K562 (cell line): Measurements from ENCODE around the gene CUL1. TPM values are rescaled to one million over a fixed set of nuclear protein-coding genes. Genes with fewer than 3 reads are reported as not detected.
A peak's percentile ranks its signal among the peaks of the same experiment; 100 is the strongest.

Experiments used
- ELF2 ChIP-seq: fragments of 250-450 bp; sonication (Bioruptor Pico); IDR thresholded peaks from 2 replicates; pipeline ENCODE4 v1.5.0; 2021; ENCODE audit warnings: mild to moderate bottlenecking
- ERF ChIP-seq: fragments of 450-650 bp; formaldehyde crosslinking; IDR thresholded peaks from 2 replicates; pipeline ENCODE4 v1.4.0; 2020; ENCODE audit warnings: mild to moderate bottlenecking, mixed read lengths
- HNRNPK ChIP-seq: fragments of 200-400 bp; formaldehyde crosslinking; IDR thresholded peaks from one replicate; pipeline ENCODE4 v1.6.1; 2018; ENCODE audit warnings: mild to moderate bottlenecking, low read depth, low read length; ENCODE audit not compliant: poor library complexity, severe bottlenecking
- HNRNPLL ChIP-seq: fragments of 200-400 bp; formaldehyde crosslinking; IDR thresholded peaks from 2 replicates; pipeline ENCODE4 v1.6.1; 2017; ENCODE audit warnings: low read length, low read depth, mild to moderate bottlenecking; ENCODE audit not compliant: poor library complexity, severe bottlenecking
- KLF16 ChIP-seq: IDR thresholded peaks from 2 replicates; pipeline ENCODE4 v1.6.1; 2016; ENCODE audit warnings: antibody characterized with exemption
- MECOM ChIP-seq: fragments of 250-450 bp; sonication (Bioruptor Pico); IDR thresholded peaks from 2 replicates; pipeline ENCODE4 v1.8.0; 2022; ENCODE audit warnings: inconsistent platforms
- MXI1 ChIP-seq: IDR thresholded peaks from 2 replicates; pipeline ENCODE4 v1.6.1; 2011; ENCODE audit warnings: low read depth, mild to moderate bottlenecking, improper control_type of control experiment, low read length
- NFIC ChIP-seq: fragments of 450-650 bp; IDR thresholded peaks from 2 replicates; pipeline ENCODE4 v1.6.1; 2017; ENCODE audit warnings: mild to moderate bottlenecking, inconsistent platforms
- POLR2AphosphoS2 ChIP-seq: IDR thresholded peaks from 2 replicates; pipeline ENCODE4 v1.6.1; 2012; ENCODE audit warnings: low read length, improper control_type of control experiment
- SMARCC2 ChIP-seq: fragments of 450-650 bp; IDR thresholded peaks from 2 replicates; pipeline ENCODE4 v1.6.1; 2017; ENCODE audit warnings: antibody characterized with exemption, moderate library complexity, mild to moderate bottlenecking, low read depth
- ZC3H4 ChIP-seq: sonication (generic); formaldehyde crosslinking; IDR thresholded peaks from 2 replicates; pipeline ENCODE4 v1.9.0; 2021; ENCODE audit warnings: missing genetic modification reagents, borderline replicate concordance
- ZFP36 ChIP-seq: fragments of 150-350 bp; IDR thresholded peaks from 2 replicates; pipeline ENCODE4 v1.6.1; 2018; ENCODE audit warnings: low read length, low read depth; ENCODE audit not compliant: partially characterized antibody
- ZNF263 ChIP-seq: sonication (generic); formaldehyde crosslinking; IDR thresholded peaks from 2 replicates; pipeline ENCODE4 v1.8.0; 2022; ENCODE audit warnings: mild to moderate bottlenecking, missing genetic modification reagents, borderline replicate concordance
- ZNF583 ChIP-seq: fragments of 250-450 bp; sonication (Bioruptor Pico); IDR thresholded peaks from 2 replicates; pipeline ENCODE4 v1.4.0; 2020
- ZNF717 ChIP-seq: fragments of 250-450 bp; sonication (Bioruptor Pico); IDR thresholded peaks from 2 replicates; pipeline ENCODE4 v1.5.0; 2021
- polyA plus RNA-seq, 8 experiments: library from polyadenylated mRNA; depleted of rRNA in 4 of 8; stranded (reverse) in 5 of 8; unstranded in 3 of 8; fragments of >200 nt; fragmentation: Nextera tagmentation in 2 of 8; fragmentation: Illumina TruSeq in 1 of 8; extraction: Ambion mirVana in 2 of 8; extraction: Trizol in 1 of 8; gene quantifications; 2 replicates each; pipeline versions ENCODE4 v1.2.1 to v1.2.3, GENCODE V29; 2011 to 2014; ENCODE audit warnings: inconsistent platforms in 1 of 8, missing spikeins in 1 of 8
- total RNA-seq, 7 experiments: library from RNA; depleted of rRNA in 6 of 7; stranded (reverse); fragments of >200 nt in 6 of 7; fragmentation: Illumina TruSeq in 2 of 7; extraction: Trizol in 2 of 7; gene quantifications; 2 replicates each; pipeline versions ENCODE4 v1.2.1 to v1.2.3, GENCODE V29; 2011 to 2021; ENCODE audit warnings: low replicate concordance in 1 of 7
- TF ChIP-seq, protein P1 (sequence below), 2 experiments: fragments of 450-650 bp in 1 of 2; sonication (generic) in 1 of 2; formaldehyde crosslinking in 1 of 2; IDR thresholded peaks; 2 replicates each; pipeline versions ENCODE4 v1.7.1 to v1.9.0; 2016 to 2022; ENCODE audit warnings: inconsistent platforms in 1 of 2, mild to moderate bottlenecking in 1 of 2, missing genetic modification reagents in 1 of 2
- TF ChIP-seq, protein P2 (sequence below): IDR thresholded peaks from 2 replicates; pipeline ENCODE4 v1.6.1; 2014; ENCODE audit warnings: antibody characterized with exemption
- TF ChIP-seq, protein P3 (sequence below): sonication (generic); formaldehyde crosslinking; IDR thresholded peaks from 2 replicates; pipeline ENCODE4 v1.8.1; 2023; ENCODE audit warnings: mild to moderate bottlenecking, missing genetic modification reagents

CUL1 gene
- total and polyA plus RNA-seq, 9 of the 15 experiments (the other 6 are each of a cell fraction or from before 2014, with no cell fraction given) = 31.5 to 107 (median 96.5) TPM

DNA sequence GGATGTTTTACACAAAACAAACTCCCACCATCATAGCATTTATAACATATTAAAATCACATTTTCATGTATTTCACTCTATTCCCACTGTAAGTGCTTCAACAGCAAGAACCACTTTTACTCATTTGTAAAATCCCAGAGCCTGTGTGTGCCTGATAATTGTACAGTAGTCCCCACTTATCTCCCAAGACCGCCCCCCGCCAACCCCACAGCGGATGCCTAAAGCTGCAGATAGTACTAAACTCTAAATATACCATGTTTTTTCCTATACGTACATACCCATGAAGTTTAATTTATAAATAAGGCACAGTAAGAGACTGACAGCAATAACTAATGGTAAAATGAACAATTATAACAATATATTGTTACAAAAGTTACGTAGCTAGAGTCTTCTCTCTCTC is 151.9 kb downstream of the CUL1 start (continued):
- TF ChIP-seq, protein P1, sequence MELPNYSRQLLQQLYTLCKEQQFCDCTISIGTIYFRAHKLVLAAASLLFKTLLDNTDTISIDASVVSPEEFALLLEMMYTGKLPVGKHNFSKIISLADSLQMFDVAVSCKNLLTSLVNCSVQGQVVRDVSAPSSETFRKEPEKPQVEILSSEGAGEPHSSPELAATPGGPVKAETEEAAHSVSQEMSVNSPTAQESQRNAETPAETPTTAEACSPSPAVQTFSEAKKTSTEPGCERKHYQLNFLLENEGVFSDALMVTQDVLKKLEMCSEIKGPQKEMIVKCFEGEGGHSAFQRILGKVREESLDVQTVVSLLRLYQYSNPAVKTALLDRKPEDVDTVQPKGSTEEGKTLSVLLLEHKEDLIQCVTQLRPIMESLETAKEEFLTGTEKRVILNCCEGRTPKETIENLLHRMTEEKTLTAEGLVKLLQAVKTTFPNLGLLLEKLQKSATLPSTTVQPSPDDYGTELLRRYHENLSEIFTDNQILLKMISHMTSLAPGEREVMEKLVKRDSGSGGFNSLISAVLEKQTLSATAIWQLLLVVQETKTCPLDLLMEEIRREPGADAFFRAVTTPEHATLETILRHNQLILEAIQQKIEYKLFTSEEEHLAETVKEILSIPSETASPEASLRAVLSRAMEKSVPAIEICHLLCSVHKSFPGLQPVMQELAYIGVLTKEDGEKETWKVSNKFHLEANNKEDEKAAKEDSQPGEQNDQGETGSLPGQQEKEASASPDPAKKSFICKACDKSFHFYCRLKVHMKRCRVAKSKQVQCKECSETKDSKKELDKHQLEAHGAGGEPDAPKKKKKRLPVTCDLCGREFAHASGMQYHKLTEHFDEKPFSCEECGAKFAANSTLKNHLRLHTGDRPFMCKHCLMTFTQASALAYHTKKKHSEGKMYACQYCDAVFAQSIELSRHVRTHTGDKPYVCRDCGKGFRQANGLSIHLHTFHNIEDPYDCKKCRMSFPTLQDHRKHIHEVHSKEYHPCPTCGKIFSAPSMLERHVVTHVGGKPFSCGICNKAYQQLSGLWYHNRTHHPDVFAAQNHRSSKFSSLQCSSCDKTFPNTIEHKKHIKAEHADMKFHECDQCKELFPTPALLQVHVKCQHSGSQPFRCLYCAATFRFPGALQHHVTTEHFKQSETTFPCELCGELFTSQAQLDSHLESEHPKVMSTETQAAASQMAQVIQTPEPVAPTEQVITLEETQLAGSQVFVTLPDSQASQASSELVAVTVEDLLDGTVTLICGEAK (IDR thresholded peaks at IDR 0.05) = no peak
- TF ChIP-seq, protein P1 (CRISPR knock-in tag; IDR thresholded peaks at IDR 0.05) = no peak
- TF ChIP-seq ZNF717 (CRISPR knock-in tag) = no peak
- no peak for TF ChIP-seq ZNF583 (CRISPR knock-in tag)
- TF ChIP-seq, protein P2, sequence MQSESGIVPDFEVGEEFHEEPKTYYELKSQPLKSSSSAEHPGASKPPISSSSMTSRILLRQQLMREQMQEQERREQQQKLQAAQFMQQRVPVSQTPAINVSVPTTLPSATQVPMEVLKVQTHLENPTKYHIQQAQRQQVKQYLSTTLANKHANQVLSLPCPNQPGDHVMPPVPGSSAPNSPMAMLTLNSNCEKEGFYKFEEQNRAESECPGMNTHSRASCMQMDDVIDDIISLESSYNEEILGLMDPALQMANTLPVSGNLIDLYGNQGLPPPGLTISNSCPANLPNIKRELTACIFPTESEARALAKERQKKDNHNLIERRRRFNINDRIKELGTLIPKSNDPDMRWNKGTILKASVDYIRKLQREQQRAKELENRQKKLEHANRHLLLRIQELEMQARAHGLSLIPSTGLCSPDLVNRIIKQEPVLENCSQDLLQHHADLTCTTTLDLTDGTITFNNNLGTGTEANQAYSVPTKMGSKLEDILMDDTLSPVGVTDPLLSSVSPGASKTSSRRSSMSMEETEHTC = no peak
- no peak for TF ChIP-seq ELF2
- peak; percentile 51; the same call in 1 of the 2 replicates for TF ChIP-seq KLF16
- no peak for TF ChIP-seq ZNF263
- TF ChIP-seq MXI1 = no peak
- TF ChIP-seq ERF (CRISPR knock-in tag) = no peak
- TF ChIP-seq MECOM (CRISPR knock-in tag) = 0 out of 2 replicates have a peak, but pooled peaks have one; percentile 40
- TF ChIP-seq SMARCC2 = peak; percentile 71; the same call in 1 of the 2 replicates
- TF ChIP-seq ZC3H4 (CRISPR knock-in tag) = no peak
- TF ChIP-seq HNRNPLL = no peak
- no peak for TF ChIP-seq ZFP36
- no peak for TF ChIP-seq HNRNPK
- TF ChIP-seq POLR2AphosphoS2 = no peak
- TF ChIP-seq, protein P3, sequence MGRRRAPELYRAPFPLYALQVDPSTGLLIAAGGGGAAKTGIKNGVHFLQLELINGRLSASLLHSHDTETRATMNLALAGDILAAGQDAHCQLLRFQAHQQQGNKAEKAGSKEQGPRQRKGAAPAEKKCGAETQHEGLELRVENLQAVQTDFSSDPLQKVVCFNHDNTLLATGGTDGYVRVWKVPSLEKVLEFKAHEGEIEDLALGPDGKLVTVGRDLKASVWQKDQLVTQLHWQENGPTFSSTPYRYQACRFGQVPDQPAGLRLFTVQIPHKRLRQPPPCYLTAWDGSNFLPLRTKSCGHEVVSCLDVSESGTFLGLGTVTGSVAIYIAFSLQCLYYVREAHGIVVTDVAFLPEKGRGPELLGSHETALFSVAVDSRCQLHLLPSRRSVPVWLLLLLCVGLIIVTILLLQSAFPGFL (CRISPR knock-in tag) = no peak
- TF ChIP-seq NFIC = peak; percentile 37; the same call in 1 of the 2 replicates
